GM23248 (cell line): Measurements from ENCODE around the gene MMP10.

Experiments
- EZH2 ChIP-seq: fragments of 200-600 bp; sonication (generic); IDR thresholded peaks from 2 replicates; pipeline ENCODE4 v1.6.1; 2018; ENCODE audit warnings: antibody characterized with exemption, mild to moderate bottlenecking; ENCODE audit not compliant: insufficient read depth, poor library complexity, severe bottlenecking
- EZH2phosphoT487 ChIP-seq: fragments of 200-600 bp; sonication (generic); IDR thresholded peaks from 2 replicates; pipeline ENCODE4 v1.6.1; 2018; ENCODE audit warnings: antibody characterized with exemption, moderate library complexity, mild to moderate bottlenecking, low read depth; ENCODE audit not compliant: insufficient read depth

GRCh38 chr11:102819491-102819890, 39.1 kb upstream of the MMP10 start:
- TF ChIP-seq EZH2 (no peak), EZH2phosphoT487 (no peak)
